Astrocyte (in vitro differentiated cells and primary cell): ENCODE data around the gene SNRPD3. TPM values are rescaled to one million over a fixed set of nuclear protein-coding genes. Genes with fewer than 3 reads are reported as not detected.
"Not testable (repeated sequence)": the region's sequence is repeated elsewhere in the genome, so short reads cannot be mapped to it uniquely, and the experiment has no call there.

Source experiments
- DNase-seq: peaks from one replicate; pipeline ENCODE4 v3.0.0-alpha.2; 2010; ENCODE audit warnings: low read depth
- FAIRE-seq: peaks from 2 replicates; lab custom pipeline; 2011; peaks lifted over from hg19 to GRCh38; lab: Jason Lieb, UNC
- H2AFZ ChIP-seq: 2 replicates; pipeline ENCODE4 v1.6.0; 2012; ENCODE audit warnings: low read depth, low read length, inconsistent platforms
- H3K27ac ChIP-seq: 2 replicates; pipeline ENCODE4 v1.5.1; 2011; ENCODE audit warnings: low read depth, low read length, inconsistent platforms
- H3K27me3 ChIP-seq: 2 replicates; pipeline ENCODE4 v1.6.0; 2011; ENCODE audit warnings: low read length, inconsistent platforms; ENCODE audit not compliant: insufficient read depth
- H3K36me3 ChIP-seq: 2 replicates; pipeline ENCODE4 v1.5.1; 2011; ENCODE audit warnings: low read length, inconsistent platforms; ENCODE audit not compliant: insufficient read depth
- H3K4me1 ChIP-seq: 2 replicates; pipeline ENCODE4 v1.5.1; 2011; ENCODE audit warnings: low read length, inconsistent platforms; ENCODE audit not compliant: insufficient read depth
- H3K4me2 ChIP-seq: 2 replicates; pipeline ENCODE4 v1.6.0; 2012; ENCODE audit warnings: low read length, inconsistent platforms
- H3K4me3 ChIP-seq: 2 replicates; pipeline ENCODE4 v1.5.1; 2011; ENCODE audit warnings: low read depth, mild to moderate bottlenecking, low read length, inconsistent platforms; ENCODE audit not compliant: insufficient read depth
- H3K79me2 ChIP-seq: 2 replicates; pipeline ENCODE4 v1.6.0; 2012; ENCODE audit warnings: mild to moderate bottlenecking, low read length, inconsistent platforms; ENCODE audit not compliant: insufficient read depth
- H3K9ac ChIP-seq: 2 replicates; pipeline ENCODE4 v1.6.0; 2012; ENCODE audit warnings: mild to moderate bottlenecking, low read length, inconsistent platforms
- H3K9me3 ChIP-seq: 2 replicates; pipeline ENCODE4 v1.5.1; 2012; ENCODE audit warnings: low read depth, mild to moderate bottlenecking, low read length, inconsistent platforms; ENCODE audit not compliant: insufficient read depth
- H4K20me1 ChIP-seq: 2 replicates; pipeline ENCODE4 v1.6.0; 2012; ENCODE audit warnings: low read length, inconsistent platforms; ENCODE audit not compliant: insufficient read depth
- H3K27ac Mint-ChIP-seq: one replicate; pipeline ENCODE4 v1.8.0; 2021; ENCODE audit warnings: mild to moderate bottlenecking, mixed read lengths; ENCODE audit not compliant: unreplicated experiment
- H3K27me3 Mint-ChIP-seq: one replicate; pipeline ENCODE4 v1.8.0; 2021; ENCODE audit warnings: low read depth, mixed read lengths; ENCODE audit not compliant: unreplicated experiment
- H3K36me3 Mint-ChIP-seq: one replicate; pipeline ENCODE4 v1.8.0; 2021; ENCODE audit warnings: low read depth, mixed read lengths; ENCODE audit not compliant: unreplicated experiment
- H3K4me1 Mint-ChIP-seq: one replicate; pipeline ENCODE4 v1.8.0; 2021; ENCODE audit warnings: low read depth, mixed read lengths; ENCODE audit not compliant: unreplicated experiment
- H3K4me3 Mint-ChIP-seq: one replicate; pipeline ENCODE4 v1.8.0; 2021; ENCODE audit warnings: mild to moderate bottlenecking, moderate library complexity, mixed read lengths; ENCODE audit not compliant: unreplicated experiment
- H3K9me3 Mint-ChIP-seq: one replicate; pipeline ENCODE4 v1.8.0; 2021; ENCODE audit warnings: mild to moderate bottlenecking, mixed read lengths; ENCODE audit not compliant: unreplicated experiment
- EZH2 ChIP-seq: IDR thresholded peaks from 2 replicates; pipeline ENCODE4 v1.6.1; 2012; ENCODE audit warnings: mild to moderate bottlenecking, low read length, inconsistent platforms; ENCODE audit not compliant: insufficient read depth
- total RNA-seq: library from RNA; stranded (reverse); gene quantifications from 2 replicates; pipeline ENCODE4 v1.2.1, GENCODE V29; 2021
- TF ChIP-seq, protein P1 (sequence below): IDR thresholded peaks from 2 replicates; pipeline ENCODE4 v1.5.1; 2011; ENCODE audit warnings: low read depth, mild to moderate bottlenecking, inconsistent platforms, low read length, moderate library complexity; ENCODE audit not compliant: insufficient read depth

Gene SNRPD3
- total RNA-seq, 1 donor from 2014 or later = 97.3 TPM

DNA sequence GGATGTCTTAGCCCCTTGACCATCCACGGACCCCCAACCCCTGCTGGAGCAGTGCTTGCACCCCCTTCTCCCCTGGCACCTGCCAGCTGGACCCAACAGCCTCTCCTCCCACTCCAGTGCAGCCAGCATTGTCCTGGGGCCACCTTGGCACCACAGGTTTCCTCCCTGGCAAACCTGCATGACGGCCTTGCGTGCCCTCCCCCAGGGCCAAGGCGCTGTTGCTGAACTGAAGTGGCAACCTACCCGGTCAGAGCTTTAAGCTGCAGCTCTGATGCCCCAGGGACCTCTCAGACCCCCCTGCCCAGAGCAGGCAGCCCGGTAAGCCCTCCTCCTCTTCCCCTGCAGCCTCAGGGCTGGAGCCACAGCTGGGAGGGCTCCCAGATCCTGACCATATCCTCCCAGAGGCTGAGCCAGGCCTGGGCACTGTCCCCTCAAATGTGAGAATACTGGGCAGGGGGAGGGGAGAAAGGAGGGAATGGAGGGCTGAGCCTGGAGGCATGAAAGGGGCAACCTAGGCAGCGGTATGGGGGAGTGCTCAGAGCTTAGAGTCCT lies 38.8 kb downstream of the SNRPD3 start:
- H2AFZ ChIP-seq = no peak overlapping the region
- no peak overlapping the region for H3K9ac ChIP-seq
- no peaks in the 10 kb centered on the region for H3K27me3 ChIP-seq
- H3K9me3 ChIP-seq = no peaks in the 10 kb centered on the region
- Mint-ChIP-seq H3K27me3 (peaks cover 6% of the 10 kb centered on the region), H3K36me3 (peaks cover 1% of the 10 kb centered on the region), H3K4me3 (no peak overlapping the region), H3K4me1 (peaks cover 4% of the 10 kb centered on the region), H3K27ac (no peak overlapping the region), H3K9me3 (no peaks in the 10 kb centered on the region)
- no peak overlapping the region for H3K4me2 ChIP-seq
- FAIRE-seq (no peak), DNase-seq (no peak)
- no peak overlapping the region for H3K27ac ChIP-seq
- no peaks in the 10 kb centered on the region for H4K20me1 ChIP-seq
- peaks cover 8% of the 10 kb centered on the region for H3K4me1 ChIP-seq
- no peak overlapping the region for H3K4me3 ChIP-seq
- H3K36me3 ChIP-seq = no peaks in the 10 kb centered on the region
- TF ChIP-seq, protein P1, sequence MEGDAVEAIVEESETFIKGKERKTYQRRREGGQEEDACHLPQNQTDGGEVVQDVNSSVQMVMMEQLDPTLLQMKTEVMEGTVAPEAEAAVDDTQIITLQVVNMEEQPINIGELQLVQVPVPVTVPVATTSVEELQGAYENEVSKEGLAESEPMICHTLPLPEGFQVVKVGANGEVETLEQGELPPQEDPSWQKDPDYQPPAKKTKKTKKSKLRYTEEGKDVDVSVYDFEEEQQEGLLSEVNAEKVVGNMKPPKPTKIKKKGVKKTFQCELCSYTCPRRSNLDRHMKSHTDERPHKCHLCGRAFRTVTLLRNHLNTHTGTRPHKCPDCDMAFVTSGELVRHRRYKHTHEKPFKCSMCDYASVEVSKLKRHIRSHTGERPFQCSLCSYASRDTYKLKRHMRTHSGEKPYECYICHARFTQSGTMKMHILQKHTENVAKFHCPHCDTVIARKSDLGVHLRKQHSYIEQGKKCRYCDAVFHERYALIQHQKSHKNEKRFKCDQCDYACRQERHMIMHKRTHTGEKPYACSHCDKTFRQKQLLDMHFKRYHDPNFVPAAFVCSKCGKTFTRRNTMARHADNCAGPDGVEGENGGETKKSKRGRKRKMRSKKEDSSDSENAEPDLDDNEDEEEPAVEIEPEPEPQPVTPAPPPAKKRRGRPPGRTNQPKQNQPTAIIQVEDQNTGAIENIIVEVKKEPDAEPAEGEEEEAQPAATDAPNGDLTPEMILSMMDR = no peak
- no peak for TF ChIP-seq EZH2
- no peaks in the 10 kb centered on the region for H3K79me2 ChIP-seq

DNA sequence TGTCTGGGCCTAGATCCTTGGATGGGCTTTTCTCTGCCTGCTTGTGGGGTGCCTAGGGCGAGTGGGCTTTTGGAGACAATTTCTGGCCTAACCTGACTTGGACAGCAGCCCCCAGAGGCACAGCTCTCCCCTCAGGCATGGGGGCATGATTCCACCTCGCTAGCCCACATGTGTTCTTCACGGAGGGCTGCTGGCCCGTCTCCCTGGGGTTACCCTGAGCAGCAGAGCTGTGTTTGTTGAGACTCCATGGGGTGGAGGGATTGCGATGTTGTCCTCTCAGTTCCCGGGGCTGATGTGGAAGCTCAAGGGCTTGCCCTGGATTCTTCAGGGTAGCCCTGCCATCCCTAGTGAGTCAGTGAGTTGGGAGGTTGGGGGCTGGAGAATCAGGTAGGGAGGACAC lies 39.4 kb downstream of the SNRPD3 start:
- no peak overlapping the region for H3K9ac ChIP-seq
- peaks cover 6% of the 10 kb centered on the region for H3K27me3 Mint-ChIP-seq
- H3K79me2 ChIP-seq = no peaks in the 10 kb centered on the region
- H3K9me3 Mint-ChIP-seq = no peaks in the 10 kb centered on the region
- peaks cover 8% of the 10 kb centered on the region for H3K4me1 ChIP-seq
- H3K4me3 ChIP-seq = no peak overlapping the region
- no peaks in the 10 kb centered on the region for H3K36me3 ChIP-seq
- peaks cover 4% of the 10 kb centered on the region for H3K4me1 Mint-ChIP-seq
- FAIRE-seq (no peak), DNase-seq (no peak)
- no peak overlapping the region for H3K4me2 ChIP-seq
- peaks cover 1% of the 10 kb centered on the region for H3K36me3 Mint-ChIP-seq
- H4K20me1 ChIP-seq = no peaks in the 10 kb centered on the region
- H3K27ac ChIP-seq = no peak overlapping the region
- TF ChIP-seq, protein P1 = no peak
- no peak for TF ChIP-seq EZH2
- H3K4me3 Mint-ChIP-seq = no peak overlapping the region
- H3K27ac Mint-ChIP-seq = no peak overlapping the region
- H2AFZ ChIP-seq = no peak overlapping the region
- H3K27me3 ChIP-seq = no peaks in the 10 kb centered on the region
- H3K9me3 ChIP-seq = no peaks in the 10 kb centered on the region

DNA sequence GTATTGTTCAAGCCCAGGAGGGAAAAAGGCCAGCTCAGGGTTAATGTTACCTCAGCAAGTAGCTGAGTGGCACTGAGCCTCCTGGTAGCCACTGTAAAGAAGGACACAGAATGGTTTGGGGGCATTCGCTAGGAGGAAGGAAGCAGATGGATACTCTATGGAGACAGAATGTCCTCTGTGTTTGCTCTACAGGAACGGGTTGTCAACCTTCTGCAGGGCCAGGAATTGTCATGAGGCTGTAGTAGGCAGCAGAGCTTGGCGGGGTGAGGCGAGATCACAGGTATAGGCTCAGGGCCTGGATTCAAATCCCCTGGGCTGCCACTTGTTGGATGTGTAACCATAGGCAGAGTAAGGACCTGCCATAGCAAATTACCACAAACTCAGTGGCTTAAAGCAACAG lies 40.1 kb downstream of the SNRPD3 start:
- peaks cover 1% of the 10 kb centered on the region for H3K36me3 Mint-ChIP-seq
- H3K9me3 ChIP-seq = no peaks in the 10 kb centered on the region
- H3K4me1 ChIP-seq = peaks cover 8% of the 10 kb centered on the region
- H3K4me3 ChIP-seq = no peak overlapping the region
- no peak overlapping the region for H3K27ac ChIP-seq
- no peak overlapping the region for H2AFZ ChIP-seq
- no peak overlapping the region for H3K9ac ChIP-seq
- peaks cover 4% of the 10 kb centered on the region for H3K4me1 Mint-ChIP-seq
- H3K79me2 ChIP-seq = no peaks in the 10 kb centered on the region
- no peaks in the 10 kb centered on the region for H4K20me1 ChIP-seq
- H3K27me3 Mint-ChIP-seq = peaks cover 6% of the 10 kb centered on the region
- H3K27ac Mint-ChIP-seq = no peak overlapping the region
- H3K4me2 ChIP-seq = no peak overlapping the region
- H3K36me3 ChIP-seq = no peaks in the 10 kb centered on the region
- H3K9me3 Mint-ChIP-seq = no peaks in the 10 kb centered on the region
- FAIRE-seq (no peak), DNase-seq (no peak)
- TF ChIP-seq EZH2 = no peak
- TF ChIP-seq, protein P1 = no peak
- no peaks in the 10 kb centered on the region for H3K27me3 ChIP-seq
- H3K4me3 Mint-ChIP-seq = no peak overlapping the region

GRCh38 chr22:24597076-24597475 lies 41.3 kb downstream of the SNRPD3 start:
- H3K79me2 ChIP-seq, H3K9me3 Mint-ChIP-seq, H2AFZ ChIP-seq, DNase-seq, H4K20me1 ChIP-seq, FAIRE-seq, H3K27me3 ChIP-seq, H3K27ac ChIP-seq, H3K36me3 Mint-ChIP-seq, H3K27ac Mint-ChIP-seq, H3K4me3 ChIP-seq, H3K4me2 ChIP-seq, H3K36me3 ChIP-seq, H3K4me3 Mint-ChIP-seq, H3K9ac ChIP-seq, H3K4me1 ChIP-seq, H3K4me1 Mint-ChIP-seq, H3K9me3 ChIP-seq, H3K27me3 Mint-ChIP-seq: not testable (repeated sequence)
